Heart right ventricle (tissue), 16 donors: ENCODE results near the gene PEX13. TPM values are rescaled to one million over a fixed set of nuclear protein-coding genes. Genes with fewer than 3 reads are reported as not detected.

ENCODE experiments used
- ATAC-seq, 8 donors: fragments of 200-7000 bp; cut with Tn5 transposase; one replicate each; pipeline ENCODE4 v1.9.1; 2020; ENCODE audit warnings: mild to moderate bottlenecking in 8 of 8, moderate library complexity in 8 of 8, moderate number of reproducible peaks in 1 of 8
- DNase-seq, 2 donors: peaks; one replicate each; pipeline ENCODE4 v3.0.0-alpha.2; 2020
- H3K27ac ChIP-seq, 10 donors: fragments of 200-600 bp; sonication (generic) in 2 of 10; one replicate each; pipeline versions ENCODE4 v1.5.0 to v1.8.0; 2020 to 2022; ENCODE audit warnings: mild to moderate bottlenecking in 3 of 10
- H3K27me3 ChIP-seq, 7 donors: fragments of 200-600 bp; one replicate each; pipeline ENCODE4 v1.8.0; 2021 to 2022; ENCODE audit warnings: mild to moderate bottlenecking in 2 of 7
- H3K36me3 ChIP-seq, 9 donors: fragments of 200-600 bp; sonication (generic) in 1 of 9; one replicate each; pipeline versions ENCODE4 v1.5.0 to v1.8.0; 2020 to 2022; ENCODE audit warnings: mild to moderate bottlenecking in 2 of 9
- H3K4me1 ChIP-seq, 9 donors: fragments of 200-600 bp; sonication (generic) in 1 of 9; one replicate each; pipeline versions ENCODE4 v1.5.0 to v1.8.0; 2020 to 2022; ENCODE audit warnings: mild to moderate bottlenecking in 4 of 9
- H3K4me3 ChIP-seq, 10 donors: fragments of 200-600 bp; sonication (generic) in 2 of 10; one replicate each; pipeline versions ENCODE4 v1.5.0 to v1.8.0; 2020 to 2022; ENCODE audit warnings: mild to moderate bottlenecking in 7 of 10, moderate library complexity in 2 of 10
- H3K9me3 ChIP-seq, 11 donors: fragments of 200-600 bp in 10 of 11; sonication (generic) in 2 of 11; one replicate each; pipeline versions ENCODE4 v1.5.0 to v1.8.0; 2013 to 2022; ENCODE audit warnings: mild to moderate bottlenecking in 2 of 11, control low read depth in 1 of 11, moderate library complexity in 1 of 11
- CTCF ChIP-seq, 9 donors: fragments of 200-600 bp; sonication (generic) in 2 of 9; IDR thresholded peaks; one replicate each; pipeline versions ENCODE4 v1.5.0 to v1.8.0; 2021 to 2022; ENCODE audit warnings: antibody characterized with exemption in 9 of 9, mild to moderate bottlenecking in 5 of 9, moderate library complexity in 1 of 9
- WGBS, 2 donors: extraction: QIAGEN DNeasy Blood & Tissue Kit; methylation state at CpG; one replicate each; pipeline ENCODE4 v1.1.7; 2013; ENCODE audit warnings: inconsistent platforms in 1 of 2; 5-methylcytosine and 5-hydroxymethylcytosine counted together
- intact Hi-C, 10 donors: fragments of 100-400 bp; cut with DNase I; formaldehyde crosslinking; loops; one replicate each; pipeline versions ENCODE4 v1.11.1 to v1.14.2; 2022
- polyA plus RNA-seq, 2 donors: library from polyadenylated mRNA; stranded (reverse); fragments of 200-250 nt; gene quantifications; one replicate each; pipeline ENCODE4 v1.2.3, GENCODE V29; 2013
- total RNA-seq, 10 donors: library from RNA; stranded (reverse); fragmentation: NEBNext Ultra II Directional in 3 of 10; extraction: Animal tissue kit (Norgen Biotek cat#: 25700) in 3 of 10; gene quantifications; one replicate each; pipeline versions ENCODE4 v1.2.1 to v1.2.4, GENCODE V29; 2021 to 2023
- donor health status: Arrhythmogenic right ventricular cardiomyopathy.
- donor health status: ischemic (EF 13 %, LVEDD 7.1; RV severe dilation, severe dysfunction).
- donor health status: healthy with polysubstance abuse.
- donor health status: DM: no; HTN: yes; CAD: no.
- donor health status: DM: no; HTN: no; CAD: no.
- donor health status: ischemic (EF 25% LVEDD 6.9; RV normal size, moderate dysfunction).
- donor health status: ischemic (EF 25% LVEDD 5.7; RV mildly dilated, moderate dysfunction).
- donor health status: healthy.
- donor health status: DM: yes; HTN: yes; CAD: no.
- donor health status: Ischemic cardiomyopathy.
- donor health status: ischemic (EF 35%, LVEDD 5.7; RV mildly dilated, moderate dysfunction).
- donor health status: nonischemic (EF 11% LVEDD 7.7; RV severe dilation, severe dysfunction).
- donor health status: DM: yes; HTN: yes; CAD: no.
- donor health status: PGD.
- donor health status: ischemic (EF 29% LVEDD 5.4; RV normal size, mild dysfunction).
- donor health status: nonischemic (EF 23%, LVEDD 6.1; RV moderate dilation, normal function).

The PEX13 gene
- total and polyA plus RNA-seq, 12 donors, result 11.9 to 27.8 (median 23.9) TPM

- intact Hi-C loops, result no loop called here
- no peak for TF ChIP-seq CTCF (IDR thresholded peaks at IDR 0.05)
- ATAC-seq (no peak), DNase-seq (no peak)
- Histone ChIP-seq H3K9me3 (no peaks in the 10 kb centered on the region), H3K36me3 (no peaks in the 10 kb centered on the region), H3K27ac (no peak overlapping the region), H3K4me1 (peaks cover 0 to 6% (median 0%) of the 10 kb centered on the region in 9 donors), H3K4me3 (no peak overlapping the region), H3K27me3 (no peaks in the 10 kb centered on the region)
- 98% methylated on average over 16 of the region's 16 CpGs for WGBS, 2 donors
Measured at GRCh38 chr2:60974652-60975051, 42.9 kb upstream of the PEX13 start.

GRCh38 chr2:60976256-60976850 lies 41.2 kb upstream of the PEX13 start:
- Histone ChIP-seq H3K4me3 (no peak overlapping the region), H3K4me1 (peaks cover 0 to 3% (median 0%) of the 10 kb centered on the region in 9 donors), H3K27ac (no peak overlapping the region), H3K9me3 (no peaks in the 10 kb centered on the region), H3K27me3 (no peaks in the 10 kb centered on the region), H3K36me3 (no peaks in the 10 kb centered on the region)
- WGBS, 2 donors, result 89 to 93% methylated on average over 3 of the region's 3 CpGs
- DNase-seq (no peak), ATAC-seq (no peak)
- TF ChIP-seq CTCF (IDR thresholded peaks at IDR 0.05), result no peak
- intact Hi-C loops, result no loop called here

GRCh38 chr2:60976875-60977561 lies 40.5 kb upstream of the PEX13 start:
- WGBS, 2 donors, result 75 to 76% methylated on average over 5 of the region's 5 CpGs
- intact Hi-C loops, result no loop called here

GRCh38 chr2:60977562-60977895 lies 40.0 kb upstream of the PEX13 start:
- no peaks in the 10 kb centered on the region for H3K36me3 ChIP-seq
- no peak overlapping the region for H3K4me3 ChIP-seq
- intact Hi-C loops, result no loop called here
- ATAC-seq (no peak), DNase-seq (no peak)
- no peak for TF ChIP-seq CTCF (IDR thresholded peaks at IDR 0.05)
- no peaks in the 10 kb centered on the region for H3K4me1 ChIP-seq
- no peaks in the 10 kb centered on the region for H3K9me3 ChIP-seq
- 84 to 93% methylated on average over 1 of the region's 1 CpG for WGBS, 2 donors
- no peak overlapping the region for H3K27ac ChIP-seq
- no peaks in the 10 kb centered on the region for H3K27me3 ChIP-seq

More at GRCh38 chr2:60976875-60977561, 40.5 kb upstream of the PEX13 start:
- Histone ChIP-seq H3K27me3 (no peaks in the 10 kb centered on the region), H3K4me3 (no peak overlapping the region), H3K4me1 (no peaks in the 10 kb centered on the region), H3K27ac (no peak overlapping the region), H3K9me3 (no peaks in the 10 kb centered on the region), H3K36me3 (no peaks in the 10 kb centered on the region)
- ATAC-seq, result no peak
- no peak for DNase-seq
- TF ChIP-seq CTCF (IDR thresholded peaks at IDR 0.05), result no peak
